OCI-LY7 (cell line): Measurements from ENCODE around the gene POLA1.

Experiments
- CTCF ChIP-seq: fragments of 200-600 bp; sonication (generic); conservative IDR thresholded peaks from 2 replicates; pipeline ENCODE4 v1.5.1; 2014; ENCODE audit warnings: mild to moderate bottlenecking, antibody characterized with exemption, low read length, moderate library complexity, mixed read lengths
- EZH2phosphoT487 ChIP-seq: fragments of 200-600 bp; sonication (generic); IDR thresholded peaks from 2 replicates; pipeline ENCODE4 v1.6.1; 2018; ENCODE audit warnings: low read depth, borderline replicate concordance, mild to moderate bottlenecking, mixed run types, antibody characterized with exemption, low read length, moderate library complexity, mixed read lengths

DNA sequence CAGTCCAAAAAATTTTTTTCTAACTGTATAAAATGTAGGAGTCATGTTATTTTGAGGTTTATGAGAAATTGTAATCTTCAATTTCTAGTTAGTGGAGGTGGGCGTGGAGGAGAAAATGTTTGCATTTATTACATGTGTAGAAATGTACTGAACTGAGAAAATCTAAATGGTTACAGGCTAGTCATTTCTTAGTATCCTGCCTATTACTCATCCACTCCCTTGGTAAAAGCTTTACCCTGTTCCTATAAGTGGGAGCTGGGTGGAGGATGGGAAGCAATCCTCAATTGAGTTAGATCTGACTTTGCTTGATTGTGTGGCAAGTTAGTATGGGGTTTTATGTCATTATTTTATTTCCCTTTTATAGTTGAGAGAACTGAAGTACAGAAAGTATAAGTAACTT is 73.8 kb downstream of the POLA1 start:
- TF ChIP-seq CTCF (no peak), EZH2phosphoT487 (no peak)
